Measurements from ENCODE around the gene ANKRD34A. TPM values are rescaled to one million over a fixed set of nuclear protein-coding genes. Genes with fewer than 3 reads are reported as not detected.
A peak's percentile ranks its signal among the peaks of the same experiment; 100 is the strongest.

The ANKRD34A gene
- polyA plus RNA-seq, 3 donors: 0.31 TPM; not detected in 2

DNA sequence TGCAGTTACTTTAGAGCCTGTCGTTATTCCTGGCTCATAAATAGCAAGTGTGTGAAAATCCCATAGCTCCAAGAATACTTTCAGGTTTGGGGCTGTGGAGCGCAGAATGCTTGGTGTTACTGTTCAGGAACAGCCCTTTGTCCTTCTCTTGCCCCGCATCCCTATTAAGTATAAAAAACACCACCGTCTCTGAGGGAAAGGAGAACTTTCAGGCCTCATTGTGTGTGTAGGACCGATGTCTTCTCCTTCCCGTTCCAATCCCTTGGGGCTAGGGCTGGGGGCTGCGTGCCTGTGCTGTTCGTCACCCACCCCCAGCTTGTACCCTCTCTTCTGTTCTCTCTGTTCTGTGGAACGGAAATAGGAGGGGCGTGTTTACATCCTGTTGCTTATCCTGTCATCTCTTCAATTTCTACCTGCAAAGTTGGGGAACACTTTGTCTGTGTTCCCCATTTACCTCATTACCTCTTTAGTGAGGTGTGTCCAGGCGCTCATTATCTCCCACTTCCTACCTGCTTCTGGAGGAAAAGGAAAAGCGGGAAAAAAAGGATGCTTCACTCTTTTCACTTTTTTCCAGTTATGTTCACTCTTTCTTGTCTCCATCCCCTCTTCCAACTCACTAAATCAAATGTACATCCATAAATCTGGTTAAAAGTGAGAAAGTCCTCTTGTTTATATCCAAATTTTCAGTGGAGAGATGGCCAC is 32.8 kb upstream of the ANKRD34A start:
- no peaks in the 10 kb centered on the region for H3K9me3 ChIP-seq (replicated peaks in 1 of 2; ENCODE audit: control insufficient read depth in 1 of 2, insufficient read depth in 1 of 2, low read length in 2 of 2)
- Mint-ChIP-seq H3K4me3 (peak overlapping the region; percentile 99 to 100), H3K36me3 (peaks cover 35 to 40% of the 10 kb centered on the region in 2 donors), H3K27me3 (ENCODE audit: low read depth in 3 of 3) (peaks cover 0 to 5% (median 0%) of the 10 kb centered on the region in 3 donors), H3K9me3 (peaks cover 0 to 12% (median 2%) of the 10 kb centered on the region in 7 donors), H3K27ac (peak overlapping the region; percentile 93 to 99 (median 97)), H3K4me1 (peaks cover 65% of the 10 kb centered on the region)
- peaks cover 43% of the 10 kb centered on the region for H4K20me1 ChIP-seq (ENCODE audit: insufficient read depth, low read length)
- TF ChIP-seq, protein P1, sequence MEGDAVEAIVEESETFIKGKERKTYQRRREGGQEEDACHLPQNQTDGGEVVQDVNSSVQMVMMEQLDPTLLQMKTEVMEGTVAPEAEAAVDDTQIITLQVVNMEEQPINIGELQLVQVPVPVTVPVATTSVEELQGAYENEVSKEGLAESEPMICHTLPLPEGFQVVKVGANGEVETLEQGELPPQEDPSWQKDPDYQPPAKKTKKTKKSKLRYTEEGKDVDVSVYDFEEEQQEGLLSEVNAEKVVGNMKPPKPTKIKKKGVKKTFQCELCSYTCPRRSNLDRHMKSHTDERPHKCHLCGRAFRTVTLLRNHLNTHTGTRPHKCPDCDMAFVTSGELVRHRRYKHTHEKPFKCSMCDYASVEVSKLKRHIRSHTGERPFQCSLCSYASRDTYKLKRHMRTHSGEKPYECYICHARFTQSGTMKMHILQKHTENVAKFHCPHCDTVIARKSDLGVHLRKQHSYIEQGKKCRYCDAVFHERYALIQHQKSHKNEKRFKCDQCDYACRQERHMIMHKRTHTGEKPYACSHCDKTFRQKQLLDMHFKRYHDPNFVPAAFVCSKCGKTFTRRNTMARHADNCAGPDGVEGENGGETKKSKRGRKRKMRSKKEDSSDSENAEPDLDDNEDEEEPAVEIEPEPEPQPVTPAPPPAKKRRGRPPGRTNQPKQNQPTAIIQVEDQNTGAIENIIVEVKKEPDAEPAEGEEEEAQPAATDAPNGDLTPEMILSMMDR (IDR thresholded peaks at IDR 0.05): no peak
- intact Hi-C loops (cut with micrococcal nuclease): loop anchor here in 1 of 2 donors (2.0 to 5.0 kb wide), 2 partner anchors 14 to 35 kb away; partner anchors contain the start of genes ANKRD34A and POLR3GL
- peak overlapping the region; percentile 63 to 78 for H3K27ac ChIP-seq (ENCODE audit: low read depth in 1 of 2, low read length in 2 of 2)
- H2AFZ ChIP-seq (ENCODE audit: insufficient read depth, low read depth, low read length, poor library complexity, severe bottlenecking): peak overlapping the region; percentile 82
- peaks cover 45 to 70% of the 10 kb centered on the region in 2 donors for H3K4me1 ChIP-seq (ENCODE audit: control insufficient read depth in 1 of 2, insufficient read depth in 2 of 2, low read length in 2 of 2)
- H3K9ac ChIP-seq (ENCODE audit: insufficient read depth, low read length, poor library complexity, severe bottlenecking): peak overlapping the region; percentile 78
- H3K4me2 ChIP-seq (replicated peaks; ENCODE audit: extremely low read depth, low read length, poor library complexity, severe bottlenecking): peak overlapping the region; percentile 97
- no peaks in the 10 kb centered on the region for H3K27me3 ChIP-seq (ENCODE audit: control insufficient read depth in 2 of 2, insufficient read depth in 2 of 2, low read length in 2 of 2)
- H3K79me2 ChIP-seq (ENCODE audit: insufficient read depth, low read length): peaks cover 75% of the 10 kb centered on the region
- peak in 2 of 3 donors; percentile 31 to 35 for DNase-seq
- H3K4me3 ChIP-seq (replicated peaks in 1 of 3; ENCODE audit: low read depth in 2 of 3, low read length in 3 of 3): peak overlapping the region; percentile 87 to 100 (median 99)
- H3K36me3 ChIP-seq (replicated peaks in 1 of 2; ENCODE audit: control insufficient read depth in 1 of 2, insufficient read depth in 2 of 2, low read length in 2 of 2): peaks cover 39 to 40% of the 10 kb centered on the region in 2 donors
- WGBS (ENCODE audit: insufficient coverage): no CpG with 5 or more reads among the region's 12 CpGs

DNA sequence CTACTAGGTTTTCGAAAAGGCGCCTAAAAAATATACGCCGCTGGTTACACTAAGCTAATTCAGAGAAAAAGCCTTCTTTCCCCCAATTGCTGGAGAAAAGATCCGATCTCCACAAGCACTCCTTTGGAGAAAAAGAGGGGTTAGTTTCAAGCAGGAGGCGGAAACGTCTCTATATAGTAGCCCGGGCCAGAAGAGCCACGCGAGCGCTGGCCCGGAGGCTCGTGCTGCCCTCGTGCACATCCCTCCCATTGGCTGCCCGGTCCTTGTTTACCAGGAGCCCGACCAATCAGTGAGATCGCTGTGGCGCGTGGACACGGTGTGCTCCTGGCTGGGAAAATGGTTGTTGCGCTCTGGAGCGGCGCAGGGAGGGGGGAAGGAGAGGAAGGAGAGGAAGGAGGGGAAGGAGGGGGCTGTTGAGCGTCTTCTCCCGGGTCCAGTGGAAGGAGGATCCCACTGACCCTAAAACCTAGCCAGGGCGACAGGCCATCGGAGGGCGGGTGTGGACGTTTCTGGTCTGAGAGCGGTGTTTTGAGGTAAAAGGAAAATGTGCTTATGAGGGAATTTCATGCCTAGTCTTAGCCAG is 32.1 kb upstream of the ANKRD34A start, which contains the start of gene TXNIP:
Gene TXNIP, minus strand, starts transcription at position 147 of the 583 bp plus-strand sequence. CDS start 313 bp downstream, outside the sequence.
- Mint-ChIP-seq H3K9me3 (peaks cover 0 to 12% (median 2%) of the 10 kb centered on the region in 7 donors), H3K27me3 (ENCODE audit: low read depth in 3 of 3) (peaks cover 0 to 5% (median 0%) of the 10 kb centered on the region in 3 donors), H3K4me1 (peaks cover 65% of the 10 kb centered on the region), H3K4me3 (peak within 1 kb of the TSS; percentile 99 to 100), H3K27ac (peak within 1 kb of the TSS; percentile 93 to 99 (median 97)), H3K36me3 (peaks cover 41 to 45% of the 10 kb centered on the region in 2 donors)
- Histone ChIP-seq H3K4me3 (replicated peaks in 1 of 3; ENCODE audit: low read depth in 2 of 3, low read length in 3 of 3) (peak within 1 kb of the TSS; percentile 87 to 100 (median 99)), H3K36me3 (replicated peaks in 1 of 2; ENCODE audit: control insufficient read depth in 1 of 2, insufficient read depth in 2 of 2, low read length in 2 of 2) (peaks cover 41 to 43% of the 10 kb centered on the region in 2 donors), H3K27me3 (ENCODE audit: control insufficient read depth in 2 of 2, insufficient read depth in 2 of 2, low read length in 2 of 2) (no peaks in the 10 kb centered on the region), H3K27ac (ENCODE audit: low read depth in 1 of 2, low read length in 2 of 2) (peak within 1 kb of the TSS; percentile 78 to 84), H3K9ac (ENCODE audit: insufficient read depth, low read length, poor library complexity, severe bottlenecking) (peak within 1 kb of the TSS; percentile 78), H2AFZ (ENCODE audit: insufficient read depth, low read depth, low read length, poor library complexity, severe bottlenecking) (peak within 1 kb of the TSS; percentile 82), H3K4me2 (replicated peaks; ENCODE audit: extremely low read depth, low read length, poor library complexity, severe bottlenecking) (peak within 1 kb of the TSS; percentile 97), H3K4me1 (ENCODE audit: control insufficient read depth in 1 of 2, insufficient read depth in 2 of 2, low read length in 2 of 2) (peaks cover 46 to 67% of the 10 kb centered on the region in 2 donors), H4K20me1 (ENCODE audit: insufficient read depth, low read length) (peaks cover 49% of the 10 kb centered on the region), H3K9me3 (replicated peaks in 1 of 2; ENCODE audit: control insufficient read depth in 1 of 2, insufficient read depth in 1 of 2, low read length in 2 of 2) (no peaks in the 10 kb centered on the region), H3K79me2 (ENCODE audit: insufficient read depth, low read length) (peaks cover 81% of the 10 kb centered on the region)
- intact Hi-C loops (cut with micrococcal nuclease): loop anchor here (1.0 to 5.0 kb wide), 3 partner anchors 14 to 34 kb away; partner anchors contain the start of genes ANKRD34A (in 1 of the 2) and POLR3GL (in 1 of the 2)
- WGBS (ENCODE audit: insufficient coverage): 1% methylated on average over 22 of the region's 30 CpGs
- TF ChIP-seq, protein P1 (IDR thresholded peaks at IDR 0.05): no peak
- DNase-seq: peak; percentile 91 to 97 (median 96)

Data from CD14-positive monocyte (primary cell).